Bladder microvascular endothelial cell (primary cell): ENCODE results near the gene TMBIM4. TPM values are rescaled to one million over a fixed set of nuclear protein-coding genes. Genes with fewer than 3 reads are reported as not detected.

ENCODE experiments used
- total RNA-seq: library from RNA; depleted of rRNA; stranded (reverse); fragments of >200 nt; gene quantifications from 2 replicates; pipeline ENCODE4 v1.2.3, GENCODE V29; 2014

The TMBIM4 gene
- 35.3 and 46.8 TPM in 2 replicates for total RNA-seq

DNA sequence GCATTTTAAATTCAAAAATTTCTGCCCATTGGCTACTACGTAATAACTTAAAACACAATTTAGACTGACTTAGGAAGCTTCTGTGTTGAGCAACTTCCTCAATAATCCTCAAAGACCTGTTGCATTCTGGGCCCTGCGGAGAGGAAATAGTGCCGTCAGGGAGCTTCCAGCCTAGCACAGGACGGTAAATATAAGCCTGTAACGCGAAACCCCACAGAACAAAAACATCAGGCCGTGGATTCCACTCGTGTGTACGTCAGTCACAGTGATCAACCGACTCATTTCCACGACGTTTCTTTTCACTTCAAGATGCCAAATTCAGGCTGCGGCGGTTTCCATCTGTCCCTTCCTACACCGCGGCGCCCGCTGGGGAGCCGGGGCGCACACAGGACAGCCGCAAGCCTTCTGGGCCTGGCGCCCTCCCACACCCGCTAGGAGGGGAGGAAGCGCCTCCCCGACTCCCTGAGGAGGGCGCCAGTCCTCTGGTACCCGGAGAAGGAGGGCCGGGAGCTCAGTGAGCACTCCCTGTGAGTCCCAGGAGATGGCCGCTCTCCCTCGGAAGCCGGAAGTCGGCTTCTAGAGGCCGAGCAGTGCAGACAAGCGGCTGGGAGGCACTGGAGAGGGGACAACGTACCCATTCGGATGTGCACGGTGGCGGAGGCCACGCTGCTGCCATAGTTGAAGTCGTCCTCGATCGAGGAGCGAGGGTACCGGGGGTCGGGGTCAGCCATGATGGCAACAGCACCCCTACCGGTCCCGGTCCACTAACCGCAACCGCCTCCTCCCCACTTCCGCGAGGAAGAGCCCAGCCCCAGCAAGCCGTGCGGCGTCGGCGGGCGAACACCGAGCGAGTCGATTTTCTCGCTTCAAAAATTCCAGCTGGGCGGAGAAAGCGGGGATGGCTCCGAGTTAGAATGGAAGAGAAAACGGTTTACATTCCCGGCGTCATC, at the start of gene TMBIM4:
Gene TMBIM4 (minus strand): TSS at position 776 of the 950 bp plus-strand sequence. CDS start 45 bp downstream, at position 731.

GRCh38 chr12:66188584-66189485, 19.0 kb upstream of the TMBIM4 start, which contains the start of gene IRAK3:
TSS of gene IRAK3 (plus strand) at chr12:66189214. CDS start at chr12:66189300, 86 bp downstream.

GRCh38 chr12:66130267-66131066, 39.3 kb downstream of the TMBIM4 start, which contains the start of gene LLPH:
TSS of gene LLPH (minus strand) at chr12:66130750. CDS start at chr12:66129106, 1,644 bp downstream.

Other genes with a start within 250 kb of the TMBIM4 start
- 2.4 and 4.8 TPM in 2 replicates for gene LLPH, start 39.2 kb downstream of the TMBIM4 start, total RNA-seq
- 5.7 and 13.3 TPM in 2 replicates for gene IRAK3, start 19.2 kb upstream of the TMBIM4 start, total RNA-seq
- 1.1 and 2.8 TPM in 2 replicates for gene HELB, start 132.5 kb upstream of the TMBIM4 start, total RNA-seq